ENCODE results near the gene PLEKHS1. TPM values are rescaled to one million over a fixed set of nuclear protein-coding genes. Genes with fewer than 3 reads are reported as not detected.
"Not testable (repeated sequence)": the region's sequence is repeated elsewhere in the genome, so short reads cannot be mapped to it uniquely, and the experiment has no call there.

The PLEKHS1 gene
- total RNA-seq, 1 experiment from 2014 or later = not detected

- H3K79me2 ChIP-seq (ENCODE audit: insufficient read depth, low read length); H3K4me3 ChIP-seq (replicated peaks in 1 of 2; ENCODE audit: low read depth in 1 of 2, low read length in 2 of 2); RAD21 ChIA-PET (ENCODE audit: low non-redundant PET in 1 of 2, low total read pairs in 2 of 2, uncharacterized antibody in 2 of 2, unreplicated experiment in 2 of 2); H3K4me1 ChIP-seq (ENCODE audit: control insufficient read depth in 1 of 2, insufficient read depth in 2 of 2, low read length in 2 of 2); ATAC-seq; H3K36me3 ChIP-seq (ENCODE audit: control insufficient read depth in 1 of 2, insufficient read depth in 2 of 2, low read length in 2 of 2); DNase-seq (ENCODE audit: low read depth, low spot score); POLR2A ChIA-PET; H3K9me3 ChIP-seq (ENCODE audit: control insufficient read depth in 1 of 2, insufficient read depth in 1 of 2, low read depth in 1 of 2, low read length in 2 of 2); H3K9ac ChIP-seq (ENCODE audit: low read length); BruUV-seq (replicated peaks); H3K4me2 ChIP-seq (ENCODE audit: low read length); intact Hi-C loops (cut with micrococcal nuclease); H4K20me1 ChIP-seq (ENCODE audit: insufficient read depth); H3K9me2 ChIP-seq (ENCODE audit: insufficient read depth); H3K27ac ChIP-seq (ENCODE audit: low read depth, low read length); H2AFZ ChIP-seq (ENCODE audit: low read depth, low read length, poor library complexity, severe bottlenecking): not testable (repeated sequence)
- peaks cover 40% of the 10 kb centered on the region for H3K27me3 ChIP-seq (ENCODE audit: insufficient read depth, low read length)
- CTCF ChIA-PET = interaction anchor here (0.9 kb wide), 1 partner anchor 10 kb away, joined by 3 read pairs; no protein-coding TSS in a partner anchor
Observed at GRCh38 chr10:113771131-113771530, 19.6 kb downstream of the PLEKHS1 start.

GRCh38 chr10:113775686-113776294 is 24.3 kb downstream of the PLEKHS1 start:
- Histone ChIP-seq H3K4me3 (replicated peaks in 1 of 2; ENCODE audit: low read depth in 1 of 2, low read length in 2 of 2) (no peak overlapping the region), H3K79me2 (ENCODE audit: insufficient read depth, low read length) (no peaks in the 10 kb centered on the region), H3K9me2 (ENCODE audit: insufficient read depth) (no peaks in the 10 kb centered on the region), H3K9ac (ENCODE audit: low read length) (no peak overlapping the region), H3K36me3 (ENCODE audit: control insufficient read depth in 1 of 2, insufficient read depth in 2 of 2, low read length in 2 of 2) (no peaks in the 10 kb centered on the region), H3K4me1 (ENCODE audit: control insufficient read depth in 1 of 2, insufficient read depth in 2 of 2, low read length in 2 of 2) (no peaks in the 10 kb centered on the region), H3K9me3 (ENCODE audit: control insufficient read depth in 1 of 2, insufficient read depth in 1 of 2, low read depth in 1 of 2, low read length in 2 of 2) (no peaks in the 10 kb centered on the region), H3K4me2 (ENCODE audit: low read length) (no peak overlapping the region), H3K27me3 (ENCODE audit: insufficient read depth, low read length) (peaks cover 13% of the 10 kb centered on the region), H2AFZ (ENCODE audit: low read depth, low read length, poor library complexity, severe bottlenecking) (no peak overlapping the region), H3K27ac (ENCODE audit: low read depth, low read length) (no peak overlapping the region), H4K20me1 (ENCODE audit: insufficient read depth) (no peaks in the 10 kb centered on the region)
- ATAC-seq (peak; percentile 65), DNase-seq (ENCODE audit: low read depth, low spot score) (no peak)
- CTCF ChIA-PET = interaction anchor here (1.3 kb wide), 1 partner anchor 96 kb away, joined by 3 read pairs; no protein-coding TSS in a partner anchor
- RAD21 ChIA-PET (ENCODE audit: low non-redundant PET in 1 of 2, low total read pairs in 2 of 2, uncharacterized antibody in 2 of 2, unreplicated experiment in 2 of 2) = no interaction called here
- no TSS peak for BruUV-seq (replicated peaks)
- POLR2A ChIA-PET = no interaction called here
- TF ChIP-seq CTCF (IDR thresholded peaks at IDR 0.05 in 2 of 3, conservative IDR thresholded peaks at IDR 0.05 in 1 of 3; ENCODE audit: borderline replicate concordance in 1 of 3, insufficient read depth in 1 of 3, low read depth in 2 of 3, low read length in 2 of 3) (peak in 2 of 3 experiments; percentile 23 to 31; a peak in 3 of 6 replicates), REST (IDR thresholded peaks at IDR 0.05; ENCODE audit: low read depth) (no peak)
- intact Hi-C loops (cut with micrococcal nuclease) = no loop called here

Measured in HCT116 (cell line).